Prostate gland (tissue), 2 donors: Measurements from ENCODE around the gene MICU1. TPM values are rescaled to one million over a fixed set of nuclear protein-coding genes. Genes with fewer than 3 reads are reported as not detected.

Source experiments
- DNase-seq: peaks from one replicate; pipeline ENCODE4 v3.0.0-alpha.2; 2019; ENCODE audit warnings: low spot score
- H3K27ac ChIP-seq, 2 donors: fragments of 200-600 bp; sonication (generic); 2 replicates each; pipeline ENCODE4 v1.5.1; 2017 to 2019
- H3K27me3 ChIP-seq: fragments of 200-600 bp; sonication (generic); replicated peaks from 2 replicates; pipeline ENCODE4 v1.5.1; 2019; ENCODE audit not compliant: insufficient read depth
- H3K36me3 ChIP-seq, 2 donors: fragments of 200-600 bp; sonication (generic); 1 replicate in 1 of 2; 2 replicates in 1 of 2; pipeline versions ENCODE4 v1.5.1 to v1.8.1; 2017 to 2019
- H3K4me1 ChIP-seq: fragments of 200-600 bp; sonication (generic); replicated peaks from 2 replicates; pipeline ENCODE4 v1.5.1; 2019
- H3K4me3 ChIP-seq, 2 donors: fragments of 200-600 bp; sonication (generic); 2 replicates each; pipeline ENCODE4 v1.5.1; 2017 to 2019
- H3K9me3 ChIP-seq: fragments of 200-600 bp; sonication (generic); 2 replicates; pipeline ENCODE4 v1.5.1; 2017
- CTCF ChIP-seq, 4 experiments: fragments of 200-600 bp in 2 of 4; fragments of 450-650 bp in 2 of 4; sonication (generic) in 2 of 4; IDR thresholded peaks; 1 replicate in 3 of 4; 2 replicates in 1 of 4; pipeline ENCODE4 v1.5.1; 2016 to 2019; ENCODE audit warnings: antibody characterized with exemption in 4 of 4, mild to moderate bottlenecking in 2 of 4, moderate library complexity in 2 of 4
- POLR2A ChIP-seq: fragments of 450-650 bp; IDR thresholded peaks from one replicate; pipeline ENCODE4 v1.6.1; 2016; ENCODE audit warnings: antibody characterized with exemption, mild to moderate bottlenecking
- POLR2AphosphoS5 ChIP-seq: sonication (generic); formaldehyde crosslinking; IDR thresholded peaks from one replicate; pipeline ENCODE4 v1.6.1; 2017; ENCODE audit warnings: antibody characterized with exemption
- WGBS: methylation state at CpG from one replicate; pipeline ENCODE4 v1.1.5; 2018; 5-methylcytosine and 5-hydroxymethylcytosine counted together
- intact Hi-C: fragments of 100-400 bp; cut with DNase I; formaldehyde crosslinking; loops from one replicate; pipeline ENCODE4 v1.14.2; 2022
- total RNA-seq, 2 donors: library from RNA; depleted of rRNA; stranded (reverse); fragments of >200 nt; gene quantifications; one replicate each; pipeline ENCODE4 v1.1.0, GENCODE V29; 2016

The MICU1 gene
- total RNA-seq, 2 donors from 2014 or later, result 41.0 to 42.0 TPM

GRCh38 chr10:72616716-72617115, 9.2 kb downstream of the MICU1 start:
- Histone ChIP-seq H3K4me3 (no peak overlapping the region), H3K9me3 (no peaks in the 10 kb centered on the region), H3K4me1 (no peaks in the 10 kb centered on the region), H3K27ac (no peak overlapping the region), H3K36me3 (no peaks in the 10 kb centered on the region), H3K27me3 (no peaks in the 10 kb centered on the region)
- intact Hi-C loops, result no loop called here
- TF ChIP-seq CTCF (IDR thresholded peaks at IDR 0.05) (no peak), POLR2AphosphoS5 (no peak), POLR2A (no peak)
- WGBS, result 100% methylated on average over 1 of the region's 1 CpG
- no peak for DNase-seq

GRCh38 chr10:72615970-72616369, 9.9 kb downstream of the MICU1 start:
- H3K9me3 ChIP-seq, result no peaks in the 10 kb centered on the region

GRCh38 chr10:72612203-72612826, 13.6 kb downstream of the MICU1 start:
- Histone ChIP-seq H3K9me3 (no peaks in the 10 kb centered on the region), H3K4me3 (no peak overlapping the region), H3K27me3 (no peaks in the 10 kb centered on the region), H3K27ac (no peak overlapping the region), H3K36me3 (no peaks in the 10 kb centered on the region), H3K4me1 (no peaks in the 10 kb centered on the region)
- intact Hi-C loops, result no loop called here
- WGBS, result 37% methylated on average over 3 of the region's 3 CpGs
- DNase-seq, result no peak
- no peak for TF ChIP-seq POLR2AphosphoS5
- TF ChIP-seq CTCF (IDR thresholded peaks at IDR 0.05), result no peak
- no peak for TF ChIP-seq POLR2A

More at GRCh38 chr10:72615970-72616369, 9.9 kb downstream of the MICU1 start:
- DNase-seq, result no peak
- TF ChIP-seq CTCF (IDR thresholded peaks at IDR 0.05), result no peak
- H3K4me1 ChIP-seq, result no peaks in the 10 kb centered on the region
- H3K4me3 ChIP-seq, result no peak overlapping the region
- WGBS, result 79% methylated on average over 3 of the region's 3 CpGs
- H3K27me3 ChIP-seq, result no peaks in the 10 kb centered on the region
- H3K27ac ChIP-seq, result no peak overlapping the region
- H3K36me3 ChIP-seq, result no peaks in the 10 kb centered on the region
- intact Hi-C loops, result no loop called here

- no peaks in the 10 kb centered on the region for H3K27me3 ChIP-seq
- TF ChIP-seq CTCF (IDR thresholded peaks at IDR 0.05), result no peak
- TF ChIP-seq POLR2A, result no peak
- no peak for TF ChIP-seq POLR2AphosphoS5
- WGBS, result 81% methylated on average over 5 of the region's 5 CpGs
- no peaks in the 10 kb centered on the region for H3K9me3 ChIP-seq
- H3K27ac ChIP-seq, result no peak overlapping the region
- intact Hi-C loops, result no loop called here
- H3K4me3 ChIP-seq, result no peak overlapping the region
- no peak for DNase-seq
- H3K4me1 ChIP-seq, result no peaks in the 10 kb centered on the region
- no peaks in the 10 kb centered on the region for H3K36me3 ChIP-seq
Observed at GRCh38 chr10:72611783-72612182, 14.1 kb downstream of the MICU1 start.

- Histone ChIP-seq H3K4me3 (no peak overlapping the region), H3K27ac (no peak overlapping the region), H3K36me3 (no peaks in the 10 kb centered on the region), H3K4me1 (no peaks in the 10 kb centered on the region), H3K27me3 (no peaks in the 10 kb centered on the region), H3K9me3 (no peaks in the 10 kb centered on the region)
- intact Hi-C loops, result no loop called here
- DNase-seq, result no peak
- 66% methylated on average over 1 of the region's 1 CpG for WGBS
- TF ChIP-seq POLR2A (no peak), CTCF (IDR thresholded peaks at IDR 0.05) (no peak), POLR2AphosphoS5 (no peak)
Observed at GRCh38 chr10:72610466-72610865, 15.4 kb downstream of the MICU1 start.
